ENCODE measurements around the gene UNC5C.

DNA sequence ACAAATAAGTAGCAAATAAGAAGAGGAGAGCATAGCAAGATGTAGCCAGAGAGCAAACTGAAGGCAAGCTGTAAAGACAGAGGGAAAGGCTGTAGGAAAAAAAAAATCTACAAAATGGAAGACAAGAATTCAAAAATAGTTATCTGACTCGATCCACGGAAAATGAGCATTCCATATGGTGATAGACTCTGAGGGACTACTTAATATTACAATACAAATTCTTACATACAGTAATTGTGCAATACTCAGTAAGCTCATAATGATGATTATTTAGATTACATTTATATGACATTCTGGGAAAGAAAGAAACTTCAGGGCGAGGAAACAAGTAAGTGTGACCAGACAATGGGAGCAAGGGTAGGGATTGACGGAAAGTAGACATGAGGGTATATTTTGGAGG is 102.6 kb downstream of the UNC5C start:
- TF ChIP-seq CTCF (IDR thresholded peaks at IDR 0.05), result no peak
- TF ChIP-seq POLR2A (IDR thresholded peaks at IDR 0.05), result no peak
